GM23338 (cell line): ENCODE results near the gene LCE1A. TPM values are rescaled to one million over a fixed set of nuclear protein-coding genes. Genes with fewer than 3 reads are reported as not detected.

Source experiments
- ATAC-seq: fragments of 200-7000 bp; cut with Tn5 transposase; 3 replicates; pipeline ENCODE4 v1.9.1; 2020
- DNase-seq: peaks from one replicate; pipeline ENCODE4 v3.0.0-alpha.2; 2015; ENCODE audit warnings: low spot score
- H2AFZ ChIP-seq: fragments of 200-600 bp; sonication (generic); 2 replicates; pipeline ENCODE4 v1.8.0; 2016; ENCODE audit warnings: antibody characterized with exemption, mild to moderate bottlenecking, moderate library complexity
- H3F3A ChIP-seq: fragments of 200-600 bp; sonication (generic); replicated peaks from 2 replicates; pipeline ENCODE4 v1.8.0; 2017; ENCODE audit warnings: antibody characterized with exemption, mixed run types, low read depth
- H3K27ac ChIP-seq: fragments of 200-600 bp; sonication (generic); 2 replicates; pipeline ENCODE4 v1.6.1; 2016; ENCODE audit warnings: low read depth
- H3K27me3 ChIP-seq: fragments of 200-600 bp; sonication (generic); 2 replicates; pipeline ENCODE4 v1.8.0; 2016; ENCODE audit warnings: mild to moderate bottlenecking, mixed run types, moderate library complexity; ENCODE audit not compliant: insufficient read depth
- H3K36me3 ChIP-seq: fragments of 200-600 bp; sonication (generic); 2 replicates; pipeline ENCODE4 v1.8.0; 2016; ENCODE audit warnings: mild to moderate bottlenecking; ENCODE audit not compliant: insufficient read depth
- H3K4me1 ChIP-seq: fragments of 200-600 bp; sonication (generic); 2 replicates; pipeline ENCODE4 v1.8.0; 2016; ENCODE audit warnings: mild to moderate bottlenecking, moderate library complexity; ENCODE audit not compliant: insufficient read depth
- H3K4me2 ChIP-seq: fragments of 200-600 bp; sonication (generic); 2 replicates; pipeline ENCODE4 v1.7.1; 2017; ENCODE audit warnings: mixed run types
- H3K4me3 ChIP-seq: fragments of 200-600 bp; sonication (generic); 2 replicates; pipeline ENCODE4 v1.6.1; 2016; ENCODE audit warnings: mixed run types
- H3K79me2 ChIP-seq: fragments of 200-600 bp; sonication (generic); replicated peaks from 2 replicates; pipeline ENCODE4 v1.8.0; 2017; ENCODE audit warnings: mild to moderate bottlenecking; ENCODE audit not compliant: insufficient read depth
- H3K9me2 ChIP-seq: fragments of 200-600 bp; sonication (generic); 2 replicates; pipeline ENCODE4 v1.8.0; 2017; ENCODE audit not compliant: insufficient read depth
- H4K20me1 ChIP-seq: fragments of 200-600 bp; sonication (generic); replicated peaks from 2 replicates; pipeline ENCODE4 v1.8.0; 2017; ENCODE audit warnings: mild to moderate bottlenecking; ENCODE audit not compliant: insufficient read depth
- H3K27ac Mint-ChIP-seq: 2 replicates; pipeline ENCODE4 v1.8.0; 2020; ENCODE audit warnings: inconsistent platforms, mild to moderate bottlenecking, moderate library complexity, mixed read lengths
- H3K27me3 Mint-ChIP-seq: 3 replicates; pipeline ENCODE4 v1.8.0; 2022; ENCODE audit warnings: low read depth, mild to moderate bottlenecking, moderate library complexity, mixed read lengths, inconsistent platforms; ENCODE audit not compliant: insufficient read depth, poor library complexity
- H3K36me3 Mint-ChIP-seq: 3 replicates; pipeline ENCODE4 v1.8.0; 2021; ENCODE audit warnings: low read depth, mild to moderate bottlenecking, inconsistent platforms, moderate library complexity, mixed read lengths
- H3K4me1 Mint-ChIP-seq: 3 replicates; pipeline ENCODE4 v1.8.0; 2020; ENCODE audit warnings: mild to moderate bottlenecking, inconsistent platforms, mixed read lengths
- H3K4me3 Mint-ChIP-seq: 3 replicates; pipeline ENCODE4 v1.8.0; 2021; ENCODE audit warnings: moderate library complexity, mild to moderate bottlenecking, inconsistent platforms, mixed read lengths
- H3K9me3 Mint-ChIP-seq: 3 replicates; pipeline ENCODE4 v1.8.0; 2020; ENCODE audit warnings: moderate library complexity, mild to moderate bottlenecking, inconsistent platforms, mixed read lengths
- CREB1 ChIP-seq: fragments of 250-450 bp; sonication (Bioruptor Pico); IDR thresholded peaks from 2 replicates; pipeline ENCODE4 v1.5.0; 2020; ENCODE audit warnings: low read depth, mild to moderate bottlenecking, moderate library complexity
- CTCF ChIP-seq, 2 experiments: fragments of 200-600 bp in 1 of 2; sonication (generic) in 1 of 2; conservative IDR thresholded peaks; 2 replicates each; pipeline versions ENCODE4 v1.5.1 to v1.6.1; 2016 to 2017; ENCODE audit warnings: antibody characterized with exemption in 2 of 2, low read depth in 2 of 2, mild to moderate bottlenecking in 2 of 2, moderate library complexity in 1 of 2
- ETS1 ChIP-seq: IDR thresholded peaks from 2 replicates; pipeline ENCODE4 v1.6.1; 2016; ENCODE audit warnings: antibody characterized with exemption
- EZH2 ChIP-seq: fragments of 200-600 bp; sonication (generic); IDR thresholded peaks from one replicate; pipeline ENCODE4 v1.8.0; 2017; ENCODE audit warnings: antibody characterized with exemption, mild to moderate bottlenecking, low read depth; ENCODE audit not compliant: unreplicated experiment
- EZH2phosphoT487 ChIP-seq: fragments of 200-600 bp; sonication (generic); IDR thresholded peaks from one replicate; pipeline ENCODE4 v1.8.1; 2018; ENCODE audit warnings: antibody characterized with exemption; ENCODE audit not compliant: unreplicated experiment
- JUNB ChIP-seq: IDR thresholded peaks from one replicate; pipeline ENCODE4 v1.6.1; 2016; ENCODE audit warnings: antibody characterized with exemption; ENCODE audit not compliant: unreplicated experiment
- NANOG ChIP-seq: IDR thresholded peaks from 2 replicates; pipeline ENCODE4 v1.6.1; 2016; ENCODE audit warnings: antibody characterized with exemption, borderline replicate concordance
- POLR2AphosphoS5 ChIP-seq: IDR thresholded peaks from 2 replicates; pipeline ENCODE4 v1.6.1; 2016; ENCODE audit warnings: antibody characterized with exemption, low read depth
- REST ChIP-seq: IDR thresholded peaks from one replicate; pipeline ENCODE4 v1.6.1; 2018; ENCODE audit warnings: antibody characterized with exemption; ENCODE audit not compliant: unreplicated experiment
- STAT1 ChIP-seq: IDR thresholded peaks from one replicate; pipeline ENCODE4 v1.6.1; 2016; ENCODE audit warnings: antibody characterized with exemption; ENCODE audit not compliant: unreplicated experiment
- ZNF331 ChIP-seq: fragments of 250-450 bp; sonication (Bioruptor Pico); IDR thresholded peaks from 2 replicates; pipeline ENCODE4 v1.5.0; 2020; ENCODE audit warnings: low read depth, mild to moderate bottlenecking, moderate library complexity
- ZNF462 ChIP-seq: fragments of 250-450 bp; sonication (Bioruptor Pico); IDR thresholded peaks from 2 replicates; pipeline ENCODE4 v1.5.0; 2020; ENCODE audit warnings: mild to moderate bottlenecking, moderate library complexity
- polyA plus RNA-seq: library from polyadenylated mRNA; unstranded; fragments of >200 nt; fragmentation: Nextera tagmentation; extraction: Ambion mirVana; gene quantifications from 2 replicates; pipeline ENCODE4 v1.2.1, GENCODE V29; 2016
- total RNA-seq: library from RNA; depleted of rRNA; stranded (reverse); fragments of >200 nt; shearing (Covaris generic); gene quantifications from 2 replicates; pipeline ENCODE4 v1.2.3, GENCODE V29; 2014

Gene LCE1A
- total and polyA plus RNA-seq, 2 experiments from 2014 or later = not detected

GRCh38 chr1:152824964-152825363 is 2.3 kb upstream of the LCE1A start:
- no peaks in the 10 kb centered on the region for H4K20me1 ChIP-seq
- H3K36me3 Mint-ChIP-seq = no peaks in the 10 kb centered on the region
- TF ChIP-seq ETS1 (no peak), JUNB (no peak), EZH2 (no peak), NANOG (no peak), EZH2phosphoT487 (no peak), ZNF462 (CRISPR knock-in tag) (no peak), ZNF331 (CRISPR knock-in tag) (no peak), STAT1 (no peak), CREB1 (CRISPR knock-in tag) (no peak), CTCF (conservative IDR thresholded peaks at IDR 0.05; ENCODE audit: low read depth in 2 of 2) (no peak), POLR2AphosphoS5 (no peak), REST (no peak)
- H3F3A ChIP-seq = no peaks in the 10 kb centered on the region
- no peak overlapping the region for H3K27ac Mint-ChIP-seq
- H3K4me3 Mint-ChIP-seq = no peak overlapping the region
- H3K9me3 Mint-ChIP-seq = peaks cover 6% of the 10 kb centered on the region; the same call in 2 of the 3 replicates
- DNase-seq = no peak
- H3K27me3 ChIP-seq = no peaks in the 10 kb centered on the region
- peaks cover 3% of the 10 kb centered on the region for H3K27me3 Mint-ChIP-seq
- ATAC-seq = no peak
- H3K4me3 ChIP-seq = no peak overlapping the region
- H3K4me1 ChIP-seq = no peaks in the 10 kb centered on the region
- no peaks in the 10 kb centered on the region for H3K79me2 ChIP-seq
- H3K36me3 ChIP-seq = no peaks in the 10 kb centered on the region
- no peaks in the 10 kb centered on the region for H3K9me2 ChIP-seq
- H3K4me2 ChIP-seq = no peak overlapping the region
- no peak overlapping the region for H2AFZ ChIP-seq
- H3K4me1 Mint-ChIP-seq = no peaks in the 10 kb centered on the region
- H3K27ac ChIP-seq = no peak overlapping the region
